ENCODE data around the gene EIF3A. TPM values are rescaled to one million over a fixed set of nuclear protein-coding genes. Genes with fewer than 3 reads are reported as not detected.

The EIF3A gene
- total and polyA plus RNA-seq, 7 experiments from 2014 or later = 40.5 to 137 (median 90.9) TPM

DNA sequence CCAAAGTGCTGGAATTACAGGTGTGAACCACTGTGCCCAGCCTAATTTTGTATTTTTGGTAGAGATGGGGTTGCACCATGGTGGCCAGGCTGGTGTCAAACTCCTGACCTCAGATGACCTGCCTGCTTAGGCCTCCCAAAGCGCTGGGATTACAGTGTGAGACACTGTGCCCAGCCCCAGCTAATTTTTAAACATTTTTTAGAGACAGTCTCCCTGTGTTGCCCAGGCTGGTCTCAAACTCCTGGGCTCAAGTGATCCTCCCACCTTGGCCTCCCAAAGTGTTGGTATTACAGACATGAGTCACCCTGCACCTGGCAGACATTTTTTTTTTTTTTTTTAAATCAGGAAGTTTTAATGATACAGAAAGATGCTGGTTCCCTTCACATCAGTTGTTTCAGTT is 38.8 kb upstream of the EIF3A start:
- Mint-ChIP-seq H3K4me1 (peaks cover 0 to 15% (median 1%) of the 10 kb centered on the region in 7 donors), H3K36me3 (peaks cover 0 to 25% (median 17%) of the 10 kb centered on the region in 5 donors), H3K4me3 (no peak overlapping the region), H3K27ac (peak overlapping the region in 1 of 9 donors; percentile 18), H3K27me3 (no peaks in the 10 kb centered on the region), H3K9me3 (no peaks in the 10 kb centered on the region)
- CTCF ChIA-PET = no interaction called here
- no peaks in the 10 kb centered on the region for H3K27me3 ChIP-seq (ENCODE audit: control insufficient read depth in 2 of 2, insufficient read depth in 2 of 2, low read length in 2 of 2)
- DNase-seq = no peak
- intact Hi-C loops (cut with micrococcal nuclease) = no loop called here
- peaks cover 0 to 11% of the 10 kb centered on the region in 2 donors for H3K4me1 ChIP-seq (ENCODE audit: control insufficient read depth in 2 of 2, insufficient read depth in 2 of 2, low read length in 2 of 2)
- no peaks in the 10 kb centered on the region for H3K9me3 ChIP-seq (ENCODE audit: control insufficient read depth in 2 of 3, low read length in 3 of 3)
- H3K36me3 ChIP-seq (ENCODE audit: control insufficient read depth in 2 of 3, insufficient read depth in 3 of 3, low read length in 3 of 3) = peaks cover 0 to 40% (median 0%) of the 10 kb centered on the region in 3 experiments
- H3K27ac ChIP-seq (ENCODE audit: low read depth, low read length) = no peak overlapping the region
- H3K4me3 ChIP-seq (ENCODE audit: low read length) = no peak overlapping the region
- ATAC-seq = no peak
- POLR2A ChIA-PET = interaction anchor here (0.6 kb wide), 1 partner anchor 37 kb away, joined by 8 read pairs; no protein-coding TSS in a partner anchor

DNA sequence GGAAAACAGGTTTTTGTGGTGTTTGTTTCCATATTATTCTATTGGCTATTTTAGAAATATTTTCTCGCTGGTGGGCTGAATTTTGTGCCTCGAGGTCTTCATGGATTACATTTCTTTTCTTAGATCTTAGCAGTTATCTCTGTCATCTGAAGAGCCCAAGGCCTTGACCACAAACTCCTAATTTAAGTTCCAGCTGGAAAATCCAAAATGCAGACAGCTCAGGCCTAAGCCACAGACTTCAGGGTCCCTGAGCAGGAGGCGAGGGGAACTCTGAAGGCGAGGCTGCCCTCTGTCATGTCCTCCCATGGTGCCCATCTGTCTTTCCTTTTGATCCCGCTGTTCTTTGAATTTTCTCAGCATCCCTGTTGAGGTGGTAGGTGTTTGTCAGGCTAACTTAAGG is 37.6 kb upstream of the EIF3A start:
- Histone ChIP-seq H3K9me3 (ENCODE audit: control insufficient read depth in 2 of 3, low read length in 3 of 3) (no peaks in the 10 kb centered on the region), H3K36me3 (ENCODE audit: control insufficient read depth in 2 of 3, insufficient read depth in 3 of 3, low read length in 3 of 3) (peaks cover 0 to 47% (median 0%) of the 10 kb centered on the region in 3 experiments), H3K27me3 (ENCODE audit: control insufficient read depth in 2 of 2, insufficient read depth in 2 of 2, low read length in 2 of 2) (no peaks in the 10 kb centered on the region), H3K4me1 (ENCODE audit: control insufficient read depth in 2 of 2, insufficient read depth in 2 of 2, low read length in 2 of 2) (peaks cover 0 to 11% of the 10 kb centered on the region in 2 donors), H3K27ac (ENCODE audit: low read depth, low read length) (no peak overlapping the region), H3K4me3 (ENCODE audit: low read length) (no peak overlapping the region)
- ATAC-seq = no peak
- Mint-ChIP-seq H3K27ac (no peak overlapping the region), H3K27me3 (no peaks in the 10 kb centered on the region), H3K4me1 (peaks cover 3 to 25% (median 10%) of the 10 kb centered on the region in 7 donors), H3K4me3 (no peak overlapping the region), H3K9me3 (no peaks in the 10 kb centered on the region), H3K36me3 (peaks cover 0 to 33% (median 25%) of the 10 kb centered on the region in 5 donors)
- ChIA-PET POLR2A (interaction anchor here (0.7 kb wide), 1 partner anchor 23 kb away, joined by 3 read pairs; no protein-coding TSS in a partner anchor), CTCF (no interaction called here)
- no peak for DNase-seq
- intact Hi-C loops (cut with micrococcal nuclease) = no loop called here

DNA sequence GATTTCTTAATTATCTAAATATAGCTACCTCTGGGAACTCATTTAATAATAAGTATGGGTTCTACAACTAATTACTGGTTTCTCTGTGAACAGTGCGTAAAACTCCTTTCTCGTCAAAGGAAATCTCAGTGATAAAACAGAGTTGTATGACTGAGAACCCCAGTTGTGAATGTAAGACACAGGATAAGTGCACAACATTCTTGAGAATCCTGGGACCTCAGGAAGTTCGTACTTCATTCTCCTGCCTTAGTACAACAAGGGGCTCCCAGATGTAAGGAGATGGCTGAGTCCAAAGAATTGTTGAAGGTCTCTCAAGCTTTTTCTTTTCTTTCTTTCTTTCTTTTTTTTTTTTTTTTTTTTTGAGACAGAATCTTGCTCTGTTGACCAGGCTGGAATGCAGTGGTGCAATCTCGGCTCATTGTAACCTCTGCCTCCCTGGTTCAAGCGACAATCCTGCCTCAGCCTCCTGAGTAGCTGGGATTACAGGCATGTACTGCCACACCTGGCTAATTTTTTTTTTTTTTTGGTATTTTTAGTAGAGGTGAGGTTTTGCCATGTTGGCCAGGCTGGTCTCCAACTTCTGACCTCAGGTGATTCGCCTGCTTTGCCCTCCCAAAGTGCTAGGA is 35.8 kb upstream of the EIF3A start:
- H3K27me3 ChIP-seq (ENCODE audit: control insufficient read depth in 2 of 2, insufficient read depth in 2 of 2, low read length in 2 of 2) = no peaks in the 10 kb centered on the region
- no peak overlapping the region for H3K27ac ChIP-seq (ENCODE audit: low read depth, low read length)
- peaks cover 3 to 25% (median 10%) of the 10 kb centered on the region in 7 donors for H3K4me1 Mint-ChIP-seq
- ChIA-PET CTCF (interaction anchor here (0.7 kb wide), 1 partner anchor 34 kb away, joined by 4 read pairs; no protein-coding TSS in a partner anchor), POLR2A (interaction anchor here (0.6 to 0.7 kb wide), 2 partner anchors 10 to 48 kb away, joined by 3 to 4 read pairs; no protein-coding TSS in a partner anchor)
- H3K4me1 ChIP-seq (ENCODE audit: control insufficient read depth in 2 of 2, insufficient read depth in 2 of 2, low read length in 2 of 2) = peaks cover 0 to 11% of the 10 kb centered on the region in 2 donors
- ATAC-seq (no peak), DNase-seq (no peak)
- H3K27ac Mint-ChIP-seq = no peak overlapping the region
- no peak overlapping the region for H3K4me3 ChIP-seq (ENCODE audit: low read length)
- no peaks in the 10 kb centered on the region for H3K9me3 Mint-ChIP-seq
- intact Hi-C loops (cut with micrococcal nuclease) = no loop called here
- H3K36me3 ChIP-seq (ENCODE audit: control insufficient read depth in 2 of 3, insufficient read depth in 3 of 3, low read length in 3 of 3) = peaks cover 0 to 43% (median 0%) of the 10 kb centered on the region in 3 experiments
- no peaks in the 10 kb centered on the region for H3K9me3 ChIP-seq (ENCODE audit: control insufficient read depth in 2 of 3, low read length in 3 of 3)
- H3K4me3 Mint-ChIP-seq = no peak overlapping the region
- peaks cover 0 to 27% (median 15%) of the 10 kb centered on the region in 5 donors for H3K36me3 Mint-ChIP-seq
- H3K27me3 Mint-ChIP-seq = no peaks in the 10 kb centered on the region

DNA sequence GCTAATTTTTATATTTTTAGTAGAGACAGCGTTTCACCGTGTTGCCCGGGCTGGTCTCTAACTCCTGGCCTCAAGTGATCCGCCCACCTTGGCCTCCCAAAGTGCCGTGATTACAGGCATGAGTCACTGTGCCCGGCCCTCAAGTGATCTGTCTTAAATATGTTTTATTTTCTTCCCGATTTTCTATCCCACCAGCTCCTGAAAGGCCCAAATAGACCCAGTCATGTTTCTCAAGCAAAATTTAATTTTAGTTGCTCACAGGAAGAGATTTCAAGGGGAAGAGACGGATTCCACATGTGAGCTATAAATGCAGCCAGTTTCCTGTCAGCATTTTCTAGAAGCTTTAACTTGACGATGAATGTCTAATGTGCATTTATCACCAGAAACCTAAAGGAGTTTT is 35.3 kb upstream of the EIF3A start:
- Mint-ChIP-seq H3K4me1 (peaks cover 3 to 25% (median 10%) of the 10 kb centered on the region in 7 donors), H3K4me3 (no peak overlapping the region), H3K9me3 (no peaks in the 10 kb centered on the region), H3K36me3 (peaks cover 0 to 26% (median 15%) of the 10 kb centered on the region in 5 donors), H3K27me3 (no peaks in the 10 kb centered on the region), H3K27ac (peak overlapping the region in 1 of 9 donors; percentile 45)
- Histone ChIP-seq H3K27me3 (ENCODE audit: control insufficient read depth in 2 of 2, insufficient read depth in 2 of 2, low read length in 2 of 2) (no peaks in the 10 kb centered on the region), H3K4me1 (ENCODE audit: control insufficient read depth in 2 of 2, insufficient read depth in 2 of 2, low read length in 2 of 2) (peaks cover 0 to 11% of the 10 kb centered on the region in 2 donors), H3K4me3 (ENCODE audit: low read length) (no peak overlapping the region), H3K36me3 (ENCODE audit: control insufficient read depth in 2 of 3, insufficient read depth in 3 of 3, low read length in 3 of 3) (peaks cover 0 to 43% (median 0%) of the 10 kb centered on the region in 3 experiments), H3K9me3 (ENCODE audit: control insufficient read depth in 2 of 3, low read length in 3 of 3) (no peaks in the 10 kb centered on the region), H3K27ac (ENCODE audit: low read depth, low read length) (no peak overlapping the region)
- CTCF ChIA-PET = interaction anchor here (0.7 kb wide), 1 partner anchor 33 kb away, joined by 4 read pairs; no protein-coding TSS in a partner anchor
- intact Hi-C loops (cut with micrococcal nuclease) = no loop called here
- ATAC-seq (no peak), DNase-seq (no peak)
- POLR2A ChIA-PET = interaction anchor here (0.6 to 0.7 kb wide), 2 partner anchors 10 to 48 kb away, joined by 3 to 4 read pairs; no protein-coding TSS in a partner anchor

DNA sequence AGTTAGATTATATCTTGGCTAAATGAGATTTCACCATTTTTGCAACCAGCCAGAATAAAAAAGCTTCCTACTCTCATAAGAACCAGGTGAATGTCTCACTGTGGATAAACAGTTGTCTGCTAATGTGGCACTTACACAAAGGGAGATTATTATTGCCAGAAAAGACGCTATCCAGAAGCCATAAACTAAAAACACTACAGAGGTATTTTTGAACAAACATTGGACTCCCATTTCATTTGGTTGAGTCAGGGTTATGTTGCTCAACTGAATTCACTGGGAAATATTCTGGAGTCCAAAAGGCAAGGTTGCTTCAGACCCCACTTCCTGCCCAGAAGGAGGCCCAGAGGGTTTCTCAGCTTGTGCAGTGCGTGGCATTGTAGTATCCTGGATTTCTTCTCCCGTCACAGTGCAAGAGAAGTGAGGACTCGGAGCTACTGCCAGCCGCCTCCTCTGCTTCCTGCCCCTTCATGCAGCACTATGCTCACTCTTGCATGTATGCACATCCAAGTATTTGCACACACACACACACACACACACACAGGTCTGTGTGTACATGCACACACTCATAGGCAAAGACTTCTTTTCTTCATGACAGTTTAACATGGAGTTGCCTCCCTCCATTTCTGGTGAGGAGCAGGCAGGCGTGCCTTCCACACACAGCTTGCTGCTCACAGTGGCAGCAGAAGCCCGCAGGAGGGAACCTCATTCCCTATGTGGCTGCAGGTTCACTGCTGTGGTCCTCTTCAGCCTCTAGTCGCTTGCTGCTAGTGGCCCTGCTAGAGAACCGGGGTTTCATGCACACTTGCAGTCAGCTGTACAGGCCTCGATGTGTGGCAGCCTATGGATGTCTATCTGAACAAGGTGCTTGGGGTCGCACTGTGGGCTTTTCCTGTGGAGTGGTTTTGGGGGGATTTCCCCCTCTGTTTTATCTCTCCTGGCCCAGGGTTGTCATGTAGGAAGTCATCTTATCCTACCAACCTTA is 33.4 kb upstream of the EIF3A start:
- ChIA-PET CTCF (no interaction called here), POLR2A (no interaction called here)
- ATAC-seq = peak; percentile 29

DNA sequence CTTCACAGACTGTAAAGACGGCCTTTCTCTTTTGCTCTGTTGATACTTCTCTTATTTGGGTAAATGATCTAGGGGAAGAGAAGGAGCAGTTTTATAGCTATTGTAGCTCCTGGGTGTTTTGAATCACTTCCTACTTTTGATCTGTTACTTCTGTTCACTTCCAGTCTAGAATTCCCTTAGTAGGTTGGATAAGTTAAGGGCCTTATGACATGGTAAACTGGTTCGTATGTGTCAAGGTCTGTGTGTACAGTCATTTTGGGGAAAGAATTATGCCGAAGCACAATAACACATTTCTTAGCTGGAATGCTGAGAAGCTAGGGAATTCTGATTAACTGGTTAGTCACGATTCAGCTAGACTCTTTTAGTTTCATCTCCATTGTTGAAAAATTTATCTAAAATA is 31.4 kb upstream of the EIF3A start:
- Mint-ChIP-seq H3K27me3 (no peaks in the 10 kb centered on the region), H3K36me3 (peaks cover 0 to 29% (median 16%) of the 10 kb centered on the region in 5 donors), H3K4me3 (no peak overlapping the region), H3K27ac (no peak overlapping the region), H3K9me3 (no peaks in the 10 kb centered on the region), H3K4me1 (peaks cover 3 to 18% (median 11%) of the 10 kb centered on the region in 7 donors)
- ChIA-PET CTCF (no interaction called here), POLR2A (interaction anchor here (1.0 kb wide), 1 partner anchor 51 kb away, joined by 3 read pairs; no protein-coding TSS in a partner anchor)
- intact Hi-C loops (cut with micrococcal nuclease) = no loop called here
- no peaks in the 10 kb centered on the region for H3K9me3 ChIP-seq (ENCODE audit: control insufficient read depth in 2 of 3, low read length in 3 of 3)
- H3K27ac ChIP-seq (ENCODE audit: low read depth, low read length) = no peak overlapping the region
- no peak for DNase-seq
- no peak for ATAC-seq
- no peaks in the 10 kb centered on the region for H3K4me1 ChIP-seq (ENCODE audit: control insufficient read depth in 2 of 2, insufficient read depth in 2 of 2, low read length in 2 of 2)
- H3K27me3 ChIP-seq (ENCODE audit: control insufficient read depth in 2 of 2, insufficient read depth in 2 of 2, low read length in 2 of 2) = no peaks in the 10 kb centered on the region
- H3K4me3 ChIP-seq (ENCODE audit: low read length) = no peak overlapping the region
- peaks cover 0 to 35% (median 0%) of the 10 kb centered on the region in 3 experiments for H3K36me3 ChIP-seq (ENCODE audit: control insufficient read depth in 2 of 3, insufficient read depth in 3 of 3, low read length in 3 of 3)

More for the DNA sequence above, 33.4 kb upstream of the EIF3A start:
- intact Hi-C loops (cut with micrococcal nuclease) = no loop called here
- peak overlapping the region in 6 of 9 donors; percentile 14 to 64 (median 34) for H3K27ac Mint-ChIP-seq
- DNase-seq = no peak
- no peak overlapping the region for H3K27ac ChIP-seq (ENCODE audit: low read depth, low read length)
- peaks cover 3 to 14% (median 11%) of the 10 kb centered on the region in 7 donors for H3K4me1 Mint-ChIP-seq
- H3K36me3 ChIP-seq (ENCODE audit: control insufficient read depth in 2 of 3, insufficient read depth in 3 of 3, low read length in 3 of 3) = peaks cover 0 to 36% (median 0%) of the 10 kb centered on the region in 3 experiments
- no peak overlapping the region for H3K4me3 ChIP-seq (ENCODE audit: low read length)
- no peaks in the 10 kb centered on the region for H3K27me3 Mint-ChIP-seq
- peaks cover 0 to 30% (median 15%) of the 10 kb centered on the region in 5 donors for H3K36me3 Mint-ChIP-seq
- H3K27me3 ChIP-seq (ENCODE audit: control insufficient read depth in 2 of 2, insufficient read depth in 2 of 2, low read length in 2 of 2) = no peaks in the 10 kb centered on the region
- H3K4me1 ChIP-seq (ENCODE audit: control insufficient read depth in 2 of 2, insufficient read depth in 2 of 2, low read length in 2 of 2) = no peaks in the 10 kb centered on the region
- H3K9me3 Mint-ChIP-seq = no peaks in the 10 kb centered on the region
- no peak overlapping the region for H3K4me3 Mint-ChIP-seq
- H3K9me3 ChIP-seq (ENCODE audit: control insufficient read depth in 2 of 3, low read length in 3 of 3) = no peaks in the 10 kb centered on the region
